NCI-H524 (cell line): ENCODE measurements around the gene UBE2S.
"Not testable (repeated sequence)": the region's sequence is repeated elsewhere in the genome, so short reads cannot be mapped to it uniquely, and the experiment has no call there.

ENCODE experiments used
- DNase-seq, 2 experiments: peaks; one replicate each; lab custom pipeline; 2025; lab: John Stamatoyannopoulos, UW

Gene UBE2S

GRCh38 chr19:55406091-55406825 is 1.3 kb downstream of the UBE2S start:
- DNase-seq: no peak

GRCh38 chr19:55405638-55406037 is 1.9 kb downstream of the UBE2S start:
- no peak for DNase-seq

- no peak for DNase-seq
Observed at GRCh38 chr19:55402509-55402908, 5.1 kb downstream of the UBE2S start.

GRCh38 chr19:55401390-55401789 is 6.2 kb downstream of the UBE2S start:
- not testable (repeated sequence) for DNase-seq

GRCh38 chr19:55400281-55401087 is 7.1 kb downstream of the UBE2S start:
- no peak for DNase-seq

- DNase-seq: no peak
Observed at GRCh38 chr19:55398200-55398925, 9.2 kb downstream of the UBE2S start.

GRCh38 chr19:55392820-55393761 is 14.5 kb downstream of the UBE2S start:
- DNase-seq: no peak

GRCh38 chr19:55391702-55392615 is 15.6 kb downstream of the UBE2S start:
- no peak for DNase-seq

GRCh38 chr19:55391191-55391670 is 16.4 kb downstream of the UBE2S start:
- no peak for DNase-seq

GRCh38 chr19:55390461-55390880 is 17.1 kb downstream of the UBE2S start:
- DNase-seq: no peak

GRCh38 chr19:55389386-55390317 is 17.9 kb downstream of the UBE2S start:
- DNase-seq: no peak

GRCh38 chr19:55387736-55388497 is 19.7 kb downstream of the UBE2S start:
- no peak for DNase-seq

GRCh38 chr19:55386493-55386971 is 21.1 kb downstream of the UBE2S start:
- DNase-seq: no peak

- peak; percentile 98 to 99 for DNase-seq
Observed at GRCh38 chr19:55385724-55386492, 21.7 kb downstream of the UBE2S start, which contains the start of gene RPL28. Gene RPL28, plus strand, starts transcription at chr19:55385932. Its CDS starts 426 bp downstream, at chr19:55386358.

GRCh38 chr19:55384920-55385723 is 22.5 kb downstream of the UBE2S start:
- peak; percentile 98 for DNase-seq
